Endodermal cell (in vitro differentiated cells): ENCODE data around the gene NAIP. TPM values are rescaled to one million over a fixed set of nuclear protein-coding genes. Genes with fewer than 3 reads are reported as not detected.
"Not testable (repeated sequence)": the region's sequence is repeated elsewhere in the genome, so short reads cannot be mapped to it uniquely, and the experiment has no call there.

Source experiments
- DNase-seq: peaks from one replicate; pipeline ENCODE4 v3.0.0-alpha.2; 2017
- H3K27ac ChIP-seq: 2 replicates; pipeline ENCODE4 v1.5.1; 2013; ENCODE audit warnings: mild to moderate bottlenecking, low read depth, low read length, moderate library complexity
- H3K27me3 ChIP-seq: 2 replicates; pipeline ENCODE4 v1.6.1; 2013; ENCODE audit warnings: mild to moderate bottlenecking, low read length, moderate library complexity; ENCODE audit not compliant: insufficient read depth, control insufficient read depth, poor library complexity, severe bottlenecking
- H3K36me3 ChIP-seq: 2 replicates; pipeline ENCODE4 v1.7.0; 2013; ENCODE audit warnings: mild to moderate bottlenecking, low read length, moderate library complexity; ENCODE audit not compliant: control insufficient read depth, insufficient read depth
- H3K4me1 ChIP-seq: one replicate; pipeline ENCODE4 v1.7.0; 2013; ENCODE audit warnings: low read length; ENCODE audit not compliant: control insufficient read depth, insufficient read depth
- H3K4me3 ChIP-seq: 2 replicates; pipeline ENCODE4 v1.5.1; 2013; ENCODE audit warnings: mild to moderate bottlenecking, low read length, moderate library complexity
- H3K9ac ChIP-seq: 2 replicates; pipeline ENCODE4 v1.6.1; 2013; ENCODE audit warnings: mild to moderate bottlenecking, low read length, moderate library complexity; ENCODE audit not compliant: poor library complexity, severe bottlenecking; ENCODE audit errors: extremely low read depth
- H3K9me3 ChIP-seq: 2 replicates; pipeline ENCODE4 v1.6.1; 2013; ENCODE audit warnings: mild to moderate bottlenecking, low read length, moderate library complexity; ENCODE audit not compliant: control insufficient read depth
- H3K27ac Mint-ChIP-seq: 2 replicates; pipeline ENCODE4 v1.8.0; 2020; ENCODE audit warnings: mixed read lengths
- H3K27me3 Mint-ChIP-seq: 2 replicates; pipeline ENCODE4 v1.8.0; 2021; ENCODE audit warnings: mild to moderate bottlenecking, mixed read lengths; ENCODE audit not compliant: insufficient read depth
- H3K36me3 Mint-ChIP-seq: 2 replicates; pipeline ENCODE4 v1.8.0; 2020; ENCODE audit warnings: low read depth, mixed read lengths
- H3K4me1 Mint-ChIP-seq: 2 replicates; pipeline ENCODE4 v1.8.0; 2020; ENCODE audit warnings: mixed read lengths
- H3K4me3 Mint-ChIP-seq: 2 replicates; pipeline ENCODE4 v1.8.0; 2020; ENCODE audit warnings: mild to moderate bottlenecking, moderate library complexity, mixed read lengths
- H3K9me3 Mint-ChIP-seq: 2 replicates; pipeline ENCODE4 v1.8.0; 2020; ENCODE audit warnings: mild to moderate bottlenecking, mixed read lengths
- WGBS, 2 experiments: methylation state at CpG; one replicate each; pipeline versions ENCODE4 v1.1.5 to v1.1.7; 2013; ENCODE audit warnings: missing lambda C conversion rate in 2 of 2, mixed read lengths in 1 of 2; ENCODE audit not compliant: insufficient coverage in 1 of 2, insufficient read length in 1 of 2; 5-methylcytosine and 5-hydroxymethylcytosine counted together
- long read RNA-seq, 4 experiments: library from polyadenylated mRNA in 2 of 4; library from RNA in 1 of 4; library from capped mRNA in 1 of 4; stranded (forward) in 3 of 4; unstranded in 1 of 4; transcript quantifications; one replicate each; pipeline ENCODE4 v2.0.0, GENCODE V29; 2020 to 2021; ENCODE audit warnings: inconsistent platforms in 1 of 4
- polyA plus RNA-seq, 2 experiments: library from polyadenylated mRNA; stranded (reverse); fragments of 50-300 nt; gene quantifications; one replicate each; pipeline ENCODE4 v1.2.3, GENCODE V29; 2013
- total RNA-seq, 2 donors: library from RNA; stranded (reverse); fragmentation: NEBNext Ultra II Directional in 1 of 2; extraction: Animal tissue kit (Norgen Biotek cat#: 25700) in 1 of 2; gene quantifications; 2 replicates in 1 of 2; 3 replicates in 1 of 2; pipeline ENCODE4 v1.2.1, GENCODE V29; 2021

NAIP gene
- 1 to 10 TPM; 7.9 to 9.3 TPM for total RNA-seq
- polyA plus RNA-seq (2013, experiment 1 of 2) = 10.8 TPM
- polyA plus RNA-seq (2013, experiment 2 of 2) = 13.2 TPM
- long read RNA-seq, experiment 1 = 0 reads
- long read RNA-seq, experiment 2, partial matches to known transcripts = 2 of 4 reads
- long read RNA-seq, experiment 2, other reads (novel, unspliced or antisense) = 2 of 4 reads
- long read RNA-seq, experiment 3, partial matches to known transcripts = 0 of 1 reads
- long read RNA-seq, experiment 3, other reads (novel, unspliced or antisense) = 1 of 1 reads
- long read RNA-seq, experiment 4 = 0 reads

GRCh38 chr5:71025289-71025953 lies at the start of gene NAIP:
NAIP (minus strand) TSS chr5:71025339; CDS start chr5:71012915, 12,424 bp downstream.
- DNase-seq, H3K4me3 ChIP-seq, H3K27ac ChIP-seq, H3K4me1 ChIP-seq, H3K36me3 Mint-ChIP-seq, H3K4me3 Mint-ChIP-seq, H3K9ac ChIP-seq, H3K36me3 ChIP-seq, H3K4me1 Mint-ChIP-seq, H3K27ac Mint-ChIP-seq, H3K27me3 ChIP-seq, H3K9me3 ChIP-seq, H3K9me3 Mint-ChIP-seq, H3K27me3 Mint-ChIP-seq: not testable (repeated sequence)
- WGBS, 2 experiments = no CpG with 5 or more reads among the region's 8 CpGs

GRCh38 chr5:71067262-71067928 lies 42.3 kb upstream of the NAIP start, which contains the start of gene GTF2H2:
GTF2H2 (minus strand) TSS chr5:71067676; CDS start chr5:71062763, 4,913 bp downstream.
- not testable (repeated sequence) for H3K4me3 Mint-ChIP-seq, H3K9ac ChIP-seq, H3K9me3 ChIP-seq, DNase-seq, H3K36me3 ChIP-seq, H3K27ac Mint-ChIP-seq, H3K4me3 ChIP-seq, H3K27me3 Mint-ChIP-seq, H3K4me1 Mint-ChIP-seq, H3K27me3 ChIP-seq, H3K9me3 Mint-ChIP-seq, H3K27ac ChIP-seq, H3K4me1 ChIP-seq, H3K36me3 Mint-ChIP-seq
- WGBS, 2 experiments = no CpG with 5 or more reads among the region's 46 CpGs

GRCh38 chr5:71061322-71061721 lies 36.2 kb upstream of the NAIP start:
- H3K4me3 Mint-ChIP-seq, H3K9ac ChIP-seq, DNase-seq, H3K9me3 Mint-ChIP-seq, H3K27me3 Mint-ChIP-seq, H3K4me1 ChIP-seq, H3K27ac Mint-ChIP-seq, H3K36me3 ChIP-seq, H3K4me3 ChIP-seq, H3K9me3 ChIP-seq, H3K27me3 ChIP-seq, H3K27ac ChIP-seq, H3K36me3 Mint-ChIP-seq, H3K4me1 Mint-ChIP-seq: not testable (repeated sequence)
- no CpG with 5 or more reads among the region's 1 CpG for WGBS, 2 experiments

- H3K4me1 Mint-ChIP-seq, H3K9ac ChIP-seq, H3K27ac ChIP-seq, H3K9me3 Mint-ChIP-seq, H3K4me3 Mint-ChIP-seq, H3K4me1 ChIP-seq, H3K36me3 Mint-ChIP-seq, H3K9me3 ChIP-seq, H3K27ac Mint-ChIP-seq, H3K36me3 ChIP-seq, H3K27me3 Mint-ChIP-seq, H3K4me3 ChIP-seq, H3K27me3 ChIP-seq, DNase-seq: not testable (repeated sequence)
- no CpG with 5 or more reads among the region's 3 CpGs for WGBS, 2 experiments
Measured at GRCh38 chr5:71059426-71059825, 34.3 kb upstream of the NAIP start.

- not testable (repeated sequence) for H3K27ac Mint-ChIP-seq, H3K9me3 ChIP-seq, H3K36me3 Mint-ChIP-seq, DNase-seq, H3K9ac ChIP-seq, H3K36me3 ChIP-seq, H3K4me3 Mint-ChIP-seq, H3K4me1 Mint-ChIP-seq, H3K9me3 Mint-ChIP-seq, H3K27me3 ChIP-seq, H3K4me3 ChIP-seq, H3K27ac ChIP-seq, H3K4me1 ChIP-seq, H3K27me3 Mint-ChIP-seq
- no CpG with 5 or more reads among the region's 2 CpGs for WGBS, 2 experiments
Measured at GRCh38 chr5:71044808-71045207, 19.7 kb upstream of the NAIP start.

- H3K27ac Mint-ChIP-seq, H3K36me3 Mint-ChIP-seq: not testable (repeated sequence)
Measured at GRCh38 chr5:71044128-71044527, 19.0 kb upstream of the NAIP start.

More at GRCh38 chr5:71044128-71044527, 19.0 kb upstream of the NAIP start:
- not testable (repeated sequence) for H3K27ac ChIP-seq, H3K27me3 Mint-ChIP-seq, H3K27me3 ChIP-seq, H3K4me3 ChIP-seq, H3K9me3 Mint-ChIP-seq, DNase-seq, H3K4me1 ChIP-seq, H3K9me3 ChIP-seq, H3K4me1 Mint-ChIP-seq, H3K9ac ChIP-seq, H3K4me3 Mint-ChIP-seq, H3K36me3 ChIP-seq
- no CpG with 5 or more reads among the region's 2 CpGs for WGBS, 2 experiments
